Stimulated activated CD8-positive, alpha-beta memory T cell treated with anti-CD3 and anti-CD28 coated beads, Interleukin-15, amount 100 ng/mL, for 1 hour (primary cell): ENCODE data around the gene PCNX1.
"Not testable (repeated sequence)": the region's sequence is repeated elsewhere in the genome, so short reads cannot be mapped to it uniquely, and the experiment has no call there.

Experiments
- DNase-seq: peaks from one replicate; pipeline ENCODE4 v3.0.0-alpha.2; 2020; ENCODE audit warnings: low read depth

PCNX1 gene

DNA sequence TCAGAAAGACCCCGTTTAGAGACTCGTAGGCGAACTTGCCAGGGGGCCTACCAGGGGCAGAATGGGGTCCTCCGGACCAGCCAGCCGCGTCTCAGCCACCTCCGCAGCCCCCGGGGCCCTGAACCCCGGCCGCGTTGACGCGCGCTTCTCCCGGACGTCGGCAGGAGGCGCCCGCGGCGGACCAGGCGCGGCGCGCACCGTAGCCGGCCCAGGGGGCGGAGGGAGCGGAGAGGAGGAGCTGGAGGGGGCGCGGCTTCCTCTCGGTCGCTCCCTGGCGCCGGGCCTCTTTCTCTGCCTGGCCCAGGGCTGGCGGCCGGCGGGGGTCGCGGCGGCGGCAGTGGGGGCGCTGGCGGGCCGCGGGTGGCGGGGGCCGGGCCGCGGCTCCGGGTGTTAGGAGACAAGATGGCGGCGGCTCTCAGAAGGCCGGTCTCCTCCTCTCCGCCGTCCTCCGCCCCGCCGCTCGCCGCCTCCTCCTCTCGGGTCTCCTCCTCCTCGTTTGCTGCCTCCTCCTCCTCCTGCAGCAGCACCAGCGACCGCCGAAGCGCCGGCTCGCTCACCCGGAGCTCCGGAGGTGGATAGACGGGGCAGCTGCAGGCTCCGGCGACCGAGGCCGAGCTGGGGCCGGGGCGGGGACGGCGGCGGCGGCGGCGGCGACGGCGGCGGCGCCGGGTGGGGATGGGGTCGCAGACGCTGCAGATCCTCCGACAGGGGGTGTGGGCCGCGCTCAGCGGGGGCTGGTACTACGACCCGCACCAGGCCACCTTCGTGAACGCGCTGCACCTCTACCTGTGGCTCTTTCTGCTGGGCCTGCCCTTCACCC is at the start of gene PCNX1:
Gene PCNX1, plus strand, starts transcription at position 284 of the 820 bp plus-strand sequence. Its CDS starts 392 bp downstream, at position 676.
- peak; percentile 75 for DNase-seq

DNA sequence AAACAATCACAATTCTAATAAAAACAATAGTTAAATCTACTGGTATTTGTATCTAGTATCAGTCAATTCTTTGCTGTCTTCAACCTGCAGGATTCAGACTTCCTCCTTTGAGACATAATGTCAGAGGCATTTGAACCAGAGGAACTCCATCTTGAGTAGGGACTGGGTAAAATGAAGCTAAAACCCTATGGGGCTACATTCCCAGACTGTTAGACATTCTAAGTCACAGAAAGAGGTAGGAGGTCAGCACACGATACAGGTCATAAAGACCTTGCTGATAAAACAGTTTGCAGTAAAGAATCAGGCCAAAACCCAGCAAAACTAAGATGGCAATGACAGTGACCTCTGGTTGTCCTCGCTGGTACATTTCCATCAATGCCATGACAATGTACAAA is 49.8 kb upstream of the PCNX1 start:
- no peak for DNase-seq

DNA sequence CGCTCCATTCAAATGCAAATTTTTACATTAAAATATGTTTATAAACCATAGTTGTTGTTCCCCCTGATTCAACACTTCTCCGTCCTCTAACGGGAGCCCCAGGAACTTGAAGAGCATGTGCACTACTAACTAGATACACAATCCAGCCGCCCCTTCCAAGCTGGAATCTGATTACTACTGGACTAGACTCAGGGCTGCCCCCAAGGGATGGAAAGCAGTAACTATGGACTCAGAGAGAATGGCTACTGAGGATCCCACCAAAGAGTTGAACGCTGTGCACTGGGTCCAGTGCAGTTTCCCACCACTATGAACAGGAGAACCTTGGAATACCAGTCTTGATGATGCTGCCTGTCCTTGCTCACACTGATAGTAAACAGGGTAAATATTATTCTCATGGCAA is 48.6 kb upstream of the PCNX1 start:
- no peak for DNase-seq

DNA sequence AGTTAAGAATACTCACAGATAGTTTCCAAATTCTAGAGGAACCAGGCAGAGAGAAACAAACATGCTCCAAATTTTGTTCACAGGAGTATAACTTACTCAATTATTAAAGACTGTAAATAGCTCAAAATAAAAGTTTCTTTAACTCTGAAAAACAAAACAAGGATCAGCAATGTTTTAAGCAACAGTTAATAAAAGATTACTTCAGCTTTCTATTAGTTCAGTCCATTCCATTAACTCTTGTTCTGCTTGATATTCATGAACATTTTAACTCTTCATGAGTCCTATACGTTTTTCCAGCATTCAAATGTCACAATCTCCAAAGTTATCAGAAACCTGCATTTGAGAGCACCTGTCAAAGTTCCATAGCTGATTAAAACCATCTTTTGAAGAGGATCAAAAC is 40.3 kb upstream of the PCNX1 start:
- not testable (repeated sequence) for DNase-seq

DNA sequence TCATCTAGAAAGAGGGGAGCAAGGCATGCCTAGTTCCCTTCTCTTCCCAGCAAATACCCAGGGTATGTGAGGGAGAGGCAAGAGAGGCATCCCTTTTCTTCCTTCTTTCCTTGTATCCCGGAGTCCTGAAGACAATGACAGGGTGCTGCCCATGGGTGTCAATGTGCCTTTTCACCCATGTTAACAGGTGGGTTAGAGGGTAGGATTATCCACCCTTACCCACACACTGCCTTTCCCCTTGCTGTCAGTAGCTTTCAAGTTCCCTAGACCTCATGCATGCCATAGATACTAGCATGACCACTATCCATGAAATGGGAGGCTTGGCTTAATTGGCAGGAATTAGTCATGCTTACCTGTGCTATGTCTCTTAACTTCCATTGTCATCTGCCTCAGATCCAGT is 36.3 kb upstream of the PCNX1 start:
- DNase-seq = no peak

DNA sequence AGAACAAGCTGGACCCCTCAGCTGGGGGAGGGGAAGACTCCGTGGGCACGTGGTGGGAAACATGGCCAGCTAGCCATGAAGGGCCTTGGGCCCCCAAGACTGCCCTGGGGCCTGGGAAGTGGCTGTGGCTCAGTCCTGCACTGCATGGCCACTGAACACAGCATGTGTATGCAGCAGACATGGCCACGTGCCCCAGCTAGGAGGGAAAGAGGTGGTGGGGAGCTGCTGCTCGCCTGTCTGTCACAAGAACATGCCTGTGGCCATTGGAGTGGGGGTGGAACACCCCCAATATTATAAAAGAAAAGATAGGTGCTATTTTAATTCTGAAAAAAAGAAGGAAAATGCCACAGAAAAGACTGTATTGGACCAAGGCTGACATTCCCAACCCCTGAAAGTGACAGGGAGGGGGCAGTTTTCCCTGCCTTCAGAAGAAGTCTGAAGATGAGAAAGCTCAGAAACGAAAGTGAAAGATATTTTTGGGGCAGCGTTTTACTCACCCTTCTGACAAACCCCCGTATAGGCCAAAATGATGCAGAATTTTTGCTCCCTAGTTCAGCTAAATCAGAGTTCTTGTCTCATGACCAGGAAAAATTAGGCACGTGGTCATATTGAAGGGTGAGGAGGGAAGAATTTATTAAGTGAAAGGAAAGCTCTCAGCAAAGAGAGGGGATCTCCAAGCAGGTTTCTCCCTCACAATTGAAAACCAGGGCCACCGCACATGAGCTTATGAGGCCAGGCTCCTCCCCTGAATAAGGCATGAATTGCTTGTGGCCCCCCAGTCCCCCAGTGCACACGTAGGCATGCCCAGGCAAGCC is 35.2 kb upstream of the PCNX1 start:
- DNase-seq = no peak

DNA sequence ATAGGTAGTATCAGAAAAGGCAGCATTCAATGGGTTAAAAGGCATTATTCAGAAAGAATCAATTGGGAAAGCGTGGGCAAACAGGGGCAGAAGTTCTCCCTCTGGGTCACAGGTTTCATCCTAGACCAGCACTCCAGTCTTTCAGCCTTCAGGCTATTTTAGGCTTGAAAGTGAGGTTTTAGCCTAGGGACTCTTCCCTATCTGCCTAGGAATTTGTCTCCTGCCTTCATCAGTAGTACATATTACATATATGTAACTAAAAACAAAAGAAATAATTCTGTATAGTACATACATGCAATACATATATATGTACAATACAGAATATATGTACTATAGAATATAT is 34.6 kb upstream of the PCNX1 start:
- DNase-seq = no peak

DNA sequence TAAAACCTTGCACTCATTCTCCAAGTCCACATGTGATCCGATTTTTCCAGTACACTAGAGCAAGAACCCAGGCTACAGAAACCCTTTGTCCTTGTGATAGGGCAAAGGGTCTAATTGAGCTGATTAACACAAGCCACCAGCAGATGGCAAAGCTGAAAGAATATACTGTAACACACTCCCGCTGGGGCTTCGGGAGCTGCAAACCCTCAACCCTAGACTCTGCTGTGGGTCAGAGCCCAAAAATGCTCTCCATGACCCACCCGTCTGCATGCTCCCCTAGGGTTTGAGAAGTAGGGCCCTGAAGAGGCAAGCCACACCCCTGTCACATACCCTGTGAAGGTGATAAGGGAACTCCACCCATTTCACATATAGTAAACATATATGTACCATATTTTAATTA is 33.6 kb upstream of the PCNX1 start:
- no peak for DNase-seq

DNA sequence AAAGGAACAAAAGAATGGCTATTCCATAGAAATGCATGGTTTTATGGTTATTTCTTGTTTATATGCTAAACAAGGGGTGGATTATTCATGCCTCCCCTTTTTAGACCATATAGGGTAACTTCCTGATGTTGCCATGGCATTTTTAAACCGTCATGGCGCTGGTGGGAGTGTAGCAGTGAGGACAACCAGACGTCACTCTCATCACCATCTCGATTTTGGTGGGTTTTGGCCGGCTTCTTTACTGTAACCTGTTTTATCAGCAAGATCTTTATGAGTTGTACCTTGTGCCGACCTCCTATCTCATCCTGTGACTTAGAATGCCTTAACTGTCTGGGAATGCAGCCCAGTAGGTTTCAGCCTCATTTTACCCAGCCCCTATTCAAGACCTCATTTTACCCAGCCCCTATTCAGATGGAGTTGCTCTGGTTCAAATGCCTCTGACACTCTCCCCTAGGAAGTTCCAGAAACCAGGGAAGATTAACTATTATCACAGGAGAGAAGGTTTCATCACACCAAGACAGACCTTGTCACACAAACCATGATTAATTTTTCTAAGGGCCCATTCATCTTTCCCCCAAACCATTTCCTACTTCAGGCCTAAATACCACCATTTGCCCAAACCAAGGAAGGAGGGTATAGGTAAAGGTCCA is 31.3 kb upstream of the PCNX1 start:
- not testable (repeated sequence) for DNase-seq

DNA sequence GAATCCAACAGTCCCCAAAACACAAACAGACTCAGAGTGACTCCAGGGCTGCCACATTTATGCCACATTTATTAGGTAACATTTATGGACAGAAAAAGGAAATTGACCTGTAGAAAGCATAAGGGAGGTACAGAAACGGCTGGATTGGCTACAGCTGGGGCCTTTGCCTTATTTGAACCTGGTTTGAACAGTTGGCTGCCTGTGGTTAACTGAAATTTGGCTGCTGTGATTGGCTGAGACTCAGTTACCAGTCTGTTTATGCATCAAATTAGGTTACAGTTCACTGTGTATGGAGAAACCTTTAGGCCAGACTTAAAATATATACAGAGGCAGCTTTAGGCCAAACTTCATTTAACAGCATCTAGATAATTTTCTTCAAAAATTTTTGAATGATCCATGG is 27.8 kb upstream of the PCNX1 start:
- DNase-seq = no peak

DNA sequence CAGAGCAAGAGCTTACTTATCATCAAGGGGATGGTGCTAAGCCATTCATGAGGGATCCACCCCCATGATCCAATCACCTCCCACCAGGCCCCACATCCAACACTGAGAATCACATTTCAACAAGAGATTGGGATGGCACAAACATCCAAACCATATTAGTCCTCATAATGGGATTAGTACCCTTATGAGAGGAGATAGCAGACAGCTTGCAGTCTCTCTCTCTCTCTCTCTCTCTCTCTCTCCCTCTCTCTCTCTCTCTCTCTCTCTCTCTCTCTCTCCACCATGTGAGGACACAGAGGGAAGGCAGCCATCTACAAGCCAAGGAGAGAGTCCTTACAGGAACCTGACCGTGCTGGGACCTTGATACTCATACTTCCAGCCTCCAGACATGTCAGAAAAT is 26.4 kb upstream of the PCNX1 start:
- DNase-seq = not testable (repeated sequence)

DNA sequence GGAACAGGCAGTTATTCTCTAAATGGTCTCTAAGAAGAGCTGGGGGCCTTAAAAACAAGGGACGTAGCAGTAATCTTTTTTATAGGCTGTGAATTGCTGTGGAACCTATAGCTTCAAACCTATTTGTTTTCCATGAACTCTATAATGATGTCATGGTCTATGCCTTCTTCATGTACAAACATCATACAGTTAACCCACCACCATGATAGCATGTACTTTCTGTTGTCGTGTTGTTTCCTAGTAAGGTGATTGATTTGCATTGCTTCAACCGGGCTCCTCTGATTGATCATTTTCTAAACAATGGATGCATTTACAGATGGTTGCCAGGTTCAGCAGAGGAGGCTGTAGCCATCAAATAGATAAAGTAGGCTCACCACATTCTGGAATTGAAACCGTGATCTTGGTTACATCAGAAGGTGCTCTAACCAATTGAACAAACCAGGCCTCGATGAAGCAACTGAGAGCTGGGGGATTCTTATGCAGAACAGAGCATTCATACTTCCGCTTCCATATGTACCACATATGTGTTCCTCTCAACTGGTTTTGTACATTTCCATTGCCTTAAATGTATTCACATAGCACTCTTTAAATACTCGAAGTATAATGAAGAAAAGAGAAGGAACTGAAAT is 25.6 kb upstream of the PCNX1 start:
- no peak for DNase-seq

DNA sequence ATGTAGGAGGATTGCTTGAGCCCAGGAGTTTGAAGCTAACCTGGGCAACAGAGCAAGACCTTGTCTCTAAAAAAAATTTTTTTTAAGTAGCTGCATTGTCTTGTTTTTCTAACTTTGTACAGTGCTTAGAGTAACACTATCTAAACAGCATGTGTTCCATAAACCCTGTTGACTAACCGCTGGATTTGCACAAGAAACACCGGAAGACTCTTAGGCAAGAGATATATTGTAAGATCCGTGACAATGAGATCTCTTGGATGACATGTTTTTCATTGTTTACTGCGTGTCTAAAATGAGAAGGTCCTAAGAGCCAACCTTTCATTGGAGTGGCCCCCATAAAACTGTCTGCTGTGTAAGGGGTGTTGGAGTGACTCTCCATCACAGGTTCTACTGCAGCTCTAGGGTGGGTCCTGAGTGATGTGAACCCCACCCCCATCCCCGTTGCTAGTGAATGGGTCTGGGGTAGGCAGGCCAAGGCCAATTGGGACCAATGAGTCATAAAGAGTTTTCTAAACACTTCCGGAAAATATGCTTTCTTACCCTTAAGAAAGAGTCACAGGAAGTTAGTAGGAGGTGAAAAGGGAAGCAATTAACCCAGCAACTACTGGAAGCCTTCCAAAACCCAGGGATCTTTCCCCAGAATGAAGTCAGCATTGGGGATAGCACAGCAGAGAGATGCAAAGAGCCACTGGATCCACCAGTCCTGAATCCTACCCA is 24.3 kb upstream of the PCNX1 start:
- no peak for DNase-seq

DNA sequence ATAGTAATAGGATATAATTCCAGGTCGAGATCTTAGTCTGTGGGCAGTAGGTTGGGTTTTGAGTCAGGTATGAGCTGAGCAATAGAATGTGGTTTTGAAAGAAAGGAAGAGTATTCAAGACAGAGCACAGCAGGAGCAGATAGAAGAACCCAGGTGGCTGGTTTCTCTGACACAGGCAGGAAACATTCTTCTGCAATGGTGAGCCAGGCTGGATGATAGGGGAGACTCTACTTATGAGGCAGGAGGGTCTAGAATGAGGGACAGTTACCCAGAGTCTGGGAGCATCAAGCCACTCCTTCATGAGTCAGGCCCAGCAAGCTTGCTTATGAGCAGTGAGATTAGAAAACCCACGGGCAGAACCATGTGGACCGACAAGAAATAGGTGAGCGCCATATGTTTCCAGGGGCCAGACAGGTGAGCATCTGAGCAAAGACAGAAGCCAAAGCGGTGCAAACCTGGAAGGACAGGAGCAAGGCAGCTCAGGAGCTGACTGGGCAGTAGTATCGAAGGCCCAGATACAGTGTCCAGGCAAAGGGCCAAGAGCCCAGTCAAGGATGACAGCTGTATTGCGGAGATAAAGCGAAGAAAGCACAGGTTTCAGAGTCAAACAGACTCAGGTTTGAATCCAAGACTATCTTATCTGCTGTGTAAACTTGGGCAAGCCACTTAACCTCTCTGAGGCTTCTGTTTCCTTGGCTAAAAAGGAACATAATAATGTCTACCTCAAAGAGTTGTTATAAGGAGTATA is 22.5 kb upstream of the PCNX1 start:
- DNase-seq = no peak

DNA sequence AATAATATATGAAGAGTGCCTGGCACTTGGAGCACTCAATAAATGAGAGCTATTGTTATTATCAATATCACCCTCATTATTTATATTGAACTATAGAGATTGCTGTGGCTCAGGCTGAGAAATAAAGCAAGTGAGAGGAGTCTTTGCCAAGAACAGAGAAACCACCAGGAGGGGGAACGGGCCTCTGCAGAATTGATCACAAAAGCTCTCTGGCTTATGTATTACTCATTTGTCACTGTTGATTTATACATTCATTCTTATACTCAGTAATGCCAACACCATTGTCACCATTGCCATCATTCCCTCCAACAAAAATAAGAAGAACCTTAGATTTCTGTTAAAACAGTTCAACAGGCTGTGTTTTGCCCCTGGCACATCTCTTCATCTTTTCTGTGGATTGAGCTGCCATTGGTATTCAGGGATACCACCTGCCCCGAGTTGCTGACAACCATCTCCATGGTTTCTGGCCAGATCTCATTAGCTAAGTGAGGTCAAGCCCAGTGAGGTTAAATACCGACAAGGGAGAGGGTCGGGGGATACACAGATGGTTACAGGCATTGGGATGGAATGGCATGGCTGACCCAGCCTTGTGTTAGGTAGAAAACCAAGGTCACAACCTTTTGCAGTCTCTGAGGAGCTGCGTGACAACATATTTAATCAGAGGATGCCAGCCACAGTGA is 21.8 kb upstream of the PCNX1 start:
- no peak for DNase-seq

DNA sequence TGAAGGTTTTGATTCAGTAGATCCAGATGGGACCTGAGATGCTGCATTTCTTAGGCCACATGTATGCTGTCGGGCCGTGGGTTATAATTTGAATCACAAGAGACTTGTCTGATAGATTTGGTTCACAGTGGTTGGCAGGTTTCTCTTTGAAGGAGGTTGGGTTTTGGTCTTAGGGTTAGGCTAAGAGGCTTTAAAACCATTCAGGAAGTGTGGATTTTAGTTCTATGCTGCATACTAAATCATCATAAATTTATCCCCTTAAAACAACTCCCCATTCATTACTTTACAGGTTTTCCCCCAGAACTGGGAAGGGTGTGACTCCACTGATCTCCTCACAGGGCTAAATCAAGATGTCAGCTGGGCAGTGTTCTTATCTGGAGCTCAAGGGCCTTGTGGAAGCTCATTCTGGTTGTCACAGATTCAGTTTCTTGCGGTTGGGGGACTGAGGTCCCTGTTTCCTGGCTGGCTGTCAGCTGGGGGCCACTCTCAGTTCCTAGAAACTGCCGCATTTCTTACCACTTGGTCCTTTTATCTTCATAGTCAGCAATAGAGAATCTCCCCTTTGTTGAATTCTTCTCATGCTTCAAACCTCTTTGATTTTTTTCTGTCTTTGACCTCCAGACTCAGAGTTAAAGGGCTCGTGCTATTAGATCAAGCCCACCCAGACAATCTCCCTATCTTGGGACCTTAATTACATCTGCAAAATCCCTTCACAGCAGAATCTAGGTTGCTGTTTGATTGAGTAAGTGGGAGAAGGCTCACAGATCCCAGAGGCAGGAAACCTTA is 20.6 kb upstream of the PCNX1 start:
- no peak for DNase-seq

DNA sequence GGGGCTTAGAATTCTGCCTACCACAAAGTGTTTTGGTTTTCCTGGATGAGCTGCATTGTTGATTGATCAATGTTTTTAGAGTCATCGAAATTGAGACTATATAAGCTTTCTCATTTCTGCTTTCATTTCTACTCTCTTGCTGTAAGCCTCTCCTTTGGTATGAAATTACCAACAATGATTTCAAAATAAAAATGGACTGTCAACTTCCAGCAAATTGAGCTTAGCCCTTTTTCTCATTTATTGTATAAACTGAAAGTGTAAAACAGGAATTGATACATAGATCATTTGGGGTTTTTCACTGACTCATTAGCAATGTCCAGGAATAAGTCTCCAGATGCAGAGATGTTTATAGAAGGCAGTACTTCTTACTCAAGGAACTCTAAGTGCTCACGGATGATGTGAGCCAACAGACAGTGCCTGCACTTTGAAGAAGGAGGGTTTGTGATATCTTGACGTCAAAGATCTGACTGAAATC is 20.0 kb upstream of the PCNX1 start:
- DNase-seq = no peak

DNA sequence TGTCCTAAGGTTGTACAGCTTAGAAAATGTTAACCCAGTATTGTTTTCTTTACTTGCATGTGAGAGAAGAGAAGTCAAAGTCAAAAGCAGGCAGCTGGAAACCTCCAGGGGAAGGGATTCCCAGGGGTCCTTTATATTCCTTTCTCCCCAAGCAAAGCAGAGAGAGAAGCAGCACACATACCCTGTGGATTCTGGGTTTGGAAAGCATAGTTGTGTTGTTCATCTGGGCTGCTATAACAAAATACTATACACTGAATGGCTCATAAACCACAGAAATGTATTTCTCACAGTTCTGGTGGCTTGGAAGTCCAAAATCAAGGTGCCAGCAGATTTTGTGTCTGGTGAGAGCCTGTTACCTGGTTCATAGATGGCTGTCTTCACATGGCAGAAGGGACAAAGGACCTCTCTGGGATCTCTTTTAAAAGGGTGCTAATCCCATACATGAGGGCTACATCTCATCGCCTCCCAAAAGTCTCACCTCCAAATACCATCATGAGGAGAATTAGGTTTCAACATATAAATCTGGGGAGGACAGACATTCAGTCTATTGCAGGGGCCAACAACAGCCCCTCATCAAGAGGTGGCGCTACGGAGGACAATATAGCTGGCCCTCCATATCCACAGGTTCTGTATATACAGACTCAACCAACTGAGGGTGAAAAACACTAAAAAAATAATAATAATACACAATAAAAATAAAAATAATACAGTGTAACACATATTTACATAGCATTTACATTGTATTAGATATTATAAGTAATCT is 19.3 kb upstream of the PCNX1 start:
- DNase-seq = no peak

DNA sequence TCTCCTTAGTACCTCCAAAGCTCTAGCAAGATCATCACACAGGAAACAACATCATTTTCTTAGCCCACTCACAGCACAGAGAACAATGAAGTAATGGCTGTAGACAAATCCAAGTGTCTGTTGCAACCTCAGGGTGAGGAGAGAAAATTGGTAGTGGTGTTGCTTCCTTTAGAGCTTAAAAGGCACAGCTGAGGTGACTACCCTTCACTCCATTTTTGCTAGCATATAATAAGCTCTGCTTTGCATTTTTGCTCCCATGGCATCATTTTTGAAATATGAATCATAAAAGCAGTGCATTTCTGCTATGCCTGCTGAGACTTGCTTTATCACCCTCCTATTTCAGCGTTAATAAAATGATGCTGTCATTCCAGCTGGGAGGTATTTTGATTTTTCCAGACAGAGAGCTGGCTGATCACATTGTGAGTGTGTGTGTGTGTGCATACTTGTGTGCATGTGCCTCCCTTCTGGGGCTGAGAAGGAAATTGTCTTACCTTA is 18.5 kb upstream of the PCNX1 start:
- no peak for DNase-seq
